Testis (tissue), 2 donors: ENCODE results near the gene CHRNE.
"Not testable (repeated sequence)": the region's sequence is repeated elsewhere in the genome, so short reads cannot be mapped to it uniquely, and the experiment has no call there.

Experiments
- CTCF ChIP-seq, 3 experiments: fragments of 450-650 bp in 2 of 3; fragments of 200-600 bp in 1 of 3; sonication (generic) in 1 of 3; IDR thresholded peaks; one replicate each; pipeline ENCODE4 v1.5.1; 2016 to 2019; ENCODE audit warnings: antibody characterized with exemption in 3 of 3, mild to moderate bottlenecking in 2 of 3, moderate library complexity in 1 of 3
- POLR2A ChIP-seq: fragments of 450-650 bp; IDR thresholded peaks from one replicate; pipeline ENCODE4 v1.6.1; 2017; ENCODE audit warnings: antibody characterized with exemption, mild to moderate bottlenecking, moderate library complexity

- not testable (repeated sequence) for TF ChIP-seq POLR2A; CTCF (IDR thresholded peaks at IDR 0.05)
These were observed 35.4 kb downstream of the CHRNE start for GRCh38 chr17:4867535-4867934.
